Duodenal mucosa (tissue), 2 donors: Measurements from ENCODE around the gene ARFRP1.

Experiments used
- H3K27ac ChIP-seq: one replicate; pipeline ENCODE4 v1.7.0; 2013; ENCODE audit warnings: low read depth, low read length
- H3K27me3 ChIP-seq, 2 donors: one replicate each; pipeline ENCODE4 v1.7.0; 2013; ENCODE audit warnings: low read length in 2 of 2, control low read depth in 1 of 2; ENCODE audit not compliant: insufficient read depth in 2 of 2, control insufficient read depth in 1 of 2
- H3K36me3 ChIP-seq, 2 donors: one replicate each; pipeline ENCODE4 v1.7.0; 2013; ENCODE audit warnings: low read length in 2 of 2, control low read depth in 1 of 2; ENCODE audit not compliant: insufficient read depth in 2 of 2, control insufficient read depth in 1 of 2
- H3K4me1 ChIP-seq, 2 donors: one replicate each; pipeline ENCODE4 v1.7.0; 2013; ENCODE audit warnings: low read length in 2 of 2, control low read depth in 1 of 2; ENCODE audit not compliant: insufficient read depth in 2 of 2, control insufficient read depth in 1 of 2
- H3K4me3 ChIP-seq, 2 donors: one replicate each; pipeline ENCODE4 v1.7.0; 2013; ENCODE audit warnings: low read length in 2 of 2, low read depth in 1 of 2
- H3K9ac ChIP-seq, 2 donors: one replicate each; pipeline ENCODE4 v1.7.0; 2013; ENCODE audit warnings: low read length in 2 of 2, low read depth in 1 of 2
- H3K9me3 ChIP-seq, 2 donors: one replicate each; pipeline ENCODE4 v1.7.0; 2013; ENCODE audit warnings: low read length in 2 of 2, control low read depth in 1 of 2; ENCODE audit not compliant: control insufficient read depth in 1 of 2

The ARFRP1 gene

GRCh38 chr20:63749597-63750508 lies 42.1 kb upstream of the ARFRP1 start:
- no peaks in the 10 kb centered on the region for H3K4me1 ChIP-seq
- H3K27ac ChIP-seq = no peak overlapping the region
- no peaks in the 10 kb centered on the region for H3K9me3 ChIP-seq
- no peak overlapping the region for H3K9ac ChIP-seq
- no peaks in the 10 kb centered on the region for H3K36me3 ChIP-seq
- no peak overlapping the region for H3K4me3 ChIP-seq
- H3K27me3 ChIP-seq = no peaks in the 10 kb centered on the region

DNA sequence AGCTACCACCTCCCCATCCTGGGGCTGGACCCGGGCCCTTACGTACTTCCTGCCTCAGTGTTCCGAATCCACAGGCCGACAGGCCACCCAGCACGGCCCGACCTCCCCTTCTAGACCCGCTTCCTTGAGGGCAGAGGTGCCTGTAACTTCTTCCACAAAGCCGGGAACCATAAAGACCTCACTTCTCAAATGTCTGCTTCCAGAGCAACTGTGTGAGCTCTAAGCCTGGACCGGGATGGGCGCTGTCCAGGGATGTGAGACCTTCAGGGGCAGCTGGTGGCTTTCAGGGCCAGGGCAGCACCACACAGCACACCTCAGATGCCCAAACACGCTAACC lies 41.1 kb upstream of the ARFRP1 start:
- Histone ChIP-seq H3K27me3 (no peaks in the 10 kb centered on the region), H3K4me1 (no peaks in the 10 kb centered on the region), H3K9ac (no peak overlapping the region), H3K4me3 (no peak overlapping the region), H3K9me3 (no peaks in the 10 kb centered on the region), H3K27ac (no peak overlapping the region), H3K36me3 (no peaks in the 10 kb centered on the region)

GRCh38 chr20:63748070-63748933 lies 40.5 kb upstream of the ARFRP1 start:
- Histone ChIP-seq H3K9me3 (no peaks in the 10 kb centered on the region), H3K36me3 (peaks cover 0 to 4% of the 10 kb centered on the region in 2 donors), H3K4me1 (no peaks in the 10 kb centered on the region), H3K27me3 (no peaks in the 10 kb centered on the region), H3K4me3 (no peak overlapping the region), H3K27ac (no peak overlapping the region), H3K9ac (no peak overlapping the region)

- no peaks in the 10 kb centered on the region for H3K27me3 ChIP-seq
- H3K9ac ChIP-seq = no peak overlapping the region
- H3K27ac ChIP-seq = no peak overlapping the region
- peaks cover 0 to 4% of the 10 kb centered on the region in 2 donors for H3K36me3 ChIP-seq
- no peaks in the 10 kb centered on the region for H3K9me3 ChIP-seq
- no peaks in the 10 kb centered on the region for H3K4me1 ChIP-seq
- H3K4me3 ChIP-seq = no peak overlapping the region
Observed at GRCh38 chr20:63747622-63748069, 39.9 kb upstream of the ARFRP1 start.

- Histone ChIP-seq H3K4me1 (no peaks in the 10 kb centered on the region), H3K9ac (no peak overlapping the region), H3K4me3 (no peak overlapping the region), H3K27me3 (no peaks in the 10 kb centered on the region), H3K27ac (no peak overlapping the region), H3K36me3 (peaks cover 0 to 4% of the 10 kb centered on the region in 2 donors), H3K9me3 (no peaks in the 10 kb centered on the region)
Observed at GRCh38 chr20:63746751-63747315, 39.1 kb upstream of the ARFRP1 start.

GRCh38 chr20:63745961-63746731 lies 38.4 kb upstream of the ARFRP1 start:
- H3K36me3 ChIP-seq = peaks cover 0 to 4% of the 10 kb centered on the region in 2 donors

GRCh38 chr20:63745424-63745805 lies 37.6 kb upstream of the ARFRP1 start:
- no peaks in the 10 kb centered on the region for H3K9me3 ChIP-seq
- no peak overlapping the region for H3K9ac ChIP-seq
- H3K4me3 ChIP-seq = no peak overlapping the region
- no peak overlapping the region for H3K27ac ChIP-seq
- H3K27me3 ChIP-seq = no peaks in the 10 kb centered on the region
- peaks cover 0 to 4% of the 10 kb centered on the region in 2 donors for H3K36me3 ChIP-seq
- peaks cover 0 to 11% of the 10 kb centered on the region in 2 donors for H3K4me1 ChIP-seq

More at GRCh38 chr20:63745961-63746731, 38.4 kb upstream of the ARFRP1 start:
- no peaks in the 10 kb centered on the region for H3K27me3 ChIP-seq
- H3K27ac ChIP-seq = no peak overlapping the region
- no peak overlapping the region for H3K4me3 ChIP-seq
- H3K9me3 ChIP-seq = no peaks in the 10 kb centered on the region
- H3K4me1 ChIP-seq = peaks cover 0 to 4% of the 10 kb centered on the region in 2 donors
- H3K9ac ChIP-seq = no peak overlapping the region

- H3K27ac ChIP-seq = no peak overlapping the region
- peaks cover 0 to 4% of the 10 kb centered on the region in 2 donors for H3K36me3 ChIP-seq
- no peaks in the 10 kb centered on the region for H3K9me3 ChIP-seq
- no peak overlapping the region for H3K9ac ChIP-seq
- no peak overlapping the region for H3K4me3 ChIP-seq
- no peaks in the 10 kb centered on the region for H3K27me3 ChIP-seq
- peaks cover 0 to 11% of the 10 kb centered on the region in 2 donors for H3K4me1 ChIP-seq
Observed at GRCh38 chr20:63744574-63745423, 37.0 kb upstream of the ARFRP1 start.

GRCh38 chr20:63744158-63744557 lies 36.4 kb upstream of the ARFRP1 start:
- Histone ChIP-seq H3K4me1 (peaks cover 0 to 12% of the 10 kb centered on the region in 2 donors), H3K36me3 (peaks cover 0 to 4% of the 10 kb centered on the region in 2 donors), H3K27ac (no peak overlapping the region), H3K27me3 (no peaks in the 10 kb centered on the region), H3K4me3 (no peak overlapping the region), H3K9ac (no peak overlapping the region), H3K9me3 (no peaks in the 10 kb centered on the region)
